HFFc6 (cell line): Measurements from ENCODE around the gene CISH. TPM values are rescaled to one million over a fixed set of nuclear protein-coding genes. Genes with fewer than 3 reads are reported as not detected.
A peak's percentile ranks its signal among the peaks of the same experiment; 100 is the strongest.

Experiments used
- DNase-seq: peaks from one replicate; pipeline ENCODE4 v3.0.0-alpha.2; 2018
- H3K27ac Mint-ChIP-seq: 2 replicates; pipeline ENCODE4 v1.8.0; 2020; ENCODE audit warnings: mild to moderate bottlenecking, mixed read lengths
- H3K27me3 Mint-ChIP-seq: 2 replicates; pipeline ENCODE4 v1.8.0; 2021; ENCODE audit warnings: mild to moderate bottlenecking, moderate library complexity, mixed read lengths; ENCODE audit not compliant: insufficient read depth
- H3K36me3 Mint-ChIP-seq: 2 replicates; pipeline ENCODE4 v1.8.0; 2021; ENCODE audit warnings: low read depth, mixed read lengths
- H3K4me1 Mint-ChIP-seq: 2 replicates; pipeline ENCODE4 v1.8.0; 2020; ENCODE audit warnings: low read depth, mixed read lengths
- H3K4me3 Mint-ChIP-seq: 2 replicates; pipeline ENCODE4 v1.8.0; 2020; ENCODE audit warnings: mild to moderate bottlenecking, moderate library complexity, mixed read lengths
- H3K9me3 Mint-ChIP-seq: 2 replicates; pipeline ENCODE4 v1.8.0; 2020; ENCODE audit warnings: mild to moderate bottlenecking, mixed read lengths
- CTCF ChIP-seq: fragments of 200-600 bp; sonication (generic); IDR thresholded peaks from 2 replicates; pipeline ENCODE4 v1.5.0; 2021; ENCODE audit warnings: antibody characterized with exemption, mild to moderate bottlenecking
- total RNA-seq, 6 experiments: library from RNA; stranded (reverse); fragmentation: NEBNext Ultra II Directional; extraction: Animal tissue kit (Norgen Biotek cat#: 25700); gene quantifications; 2 replicates in 1 of 6; 3 replicates in 5 of 6; pipeline ENCODE4 v1.2.3, GENCODE V29; 2021

CISH gene
- total RNA-seq, 6 experiments from 2014 or later, result 0.84 to 1.4 (median 0.95) TPM

- no peaks in the 10 kb centered on the region for H3K9me3 Mint-ChIP-seq
- no peak overlapping the region; the same call in 1 of the 2 replicates for H3K4me3 Mint-ChIP-seq
- H3K4me1 Mint-ChIP-seq, result peaks cover 42% of the 10 kb centered on the region
- no peak for TF ChIP-seq CTCF
- H3K36me3 Mint-ChIP-seq, result peaks cover 6% of the 10 kb centered on the region; the same call in 1 of the 2 replicates
- peaks cover 2% of the 10 kb centered on the region; the same call in 1 of the 2 replicates for H3K27me3 Mint-ChIP-seq
- peak overlapping the region; percentile 43; the same call in 1 of the 2 replicates for H3K27ac Mint-ChIP-seq
- DNase-seq, result no peak
Observed at GRCh38 chr3:50637945-50638344, 26.4 kb upstream of the CISH start.

- H3K4me3 Mint-ChIP-seq, result no peak overlapping the region
- H3K27ac Mint-ChIP-seq, result no peak overlapping the region
- peaks cover 2% of the 10 kb centered on the region; the same call in 1 of the 2 replicates for H3K27me3 Mint-ChIP-seq
- no peak for TF ChIP-seq CTCF
- no peak for DNase-seq
- no peaks in the 10 kb centered on the region for H3K9me3 Mint-ChIP-seq
- peaks cover 5% of the 10 kb centered on the region; the same call in 1 of the 2 replicates for H3K36me3 Mint-ChIP-seq
- peaks cover 51% of the 10 kb centered on the region for H3K4me1 Mint-ChIP-seq
Observed at GRCh38 chr3:50637011-50637410, 25.4 kb upstream of the CISH start.

GRCh38 chr3:50635066-50635465 lies 23.5 kb upstream of the CISH start:
- no peak for DNase-seq
- Mint-ChIP-seq H3K27me3 (no peaks in the 10 kb centered on the region), H3K36me3 (no peaks in the 10 kb centered on the region), H3K9me3 (no peaks in the 10 kb centered on the region), H3K4me3 (no peak overlapping the region), H3K4me1 (peaks cover 70% of the 10 kb centered on the region), H3K27ac (no peak overlapping the region)
- TF ChIP-seq CTCF, result no peak

GRCh38 chr3:50633230-50633790 lies 21.7 kb upstream of the CISH start:
- no peak overlapping the region for H3K27ac Mint-ChIP-seq
- no peaks in the 10 kb centered on the region for H3K9me3 Mint-ChIP-seq
- no peak for TF ChIP-seq CTCF
- no peaks in the 10 kb centered on the region for H3K27me3 Mint-ChIP-seq
- peaks cover 67% of the 10 kb centered on the region for H3K4me1 Mint-ChIP-seq
- H3K36me3 Mint-ChIP-seq, result no peaks in the 10 kb centered on the region
- H3K4me3 Mint-ChIP-seq, result no peak overlapping the region
- DNase-seq, result no peak

- TF ChIP-seq CTCF, result no peak
- peak overlapping the region; percentile 58 for H3K27ac Mint-ChIP-seq
- peak; percentile 58 for DNase-seq
- no peaks in the 10 kb centered on the region for H3K36me3 Mint-ChIP-seq
- no peaks in the 10 kb centered on the region; the same call in 1 of the 2 replicates for H3K27me3 Mint-ChIP-seq
- peak overlapping the region; percentile 40 for H3K4me3 Mint-ChIP-seq
- no peaks in the 10 kb centered on the region for H3K9me3 Mint-ChIP-seq
- H3K4me1 Mint-ChIP-seq, result peaks cover 67% of the 10 kb centered on the region
Observed at GRCh38 chr3:50632450-50632849, 20.9 kb upstream of the CISH start.
